Amygdala (tissue), 56 donors: Measurements from ENCODE around the gene KANK4.

Source experiments
- DNase-seq, 56 donors: peaks; one replicate each; lab custom pipeline; 2025; lab: John Stamatoyannopoulos, UW

KANK4 gene

GRCh38 chr1:62213075-62213914 lies 105.9 kb downstream of the KANK4 start:
- DNase-seq: no peak

DNA sequence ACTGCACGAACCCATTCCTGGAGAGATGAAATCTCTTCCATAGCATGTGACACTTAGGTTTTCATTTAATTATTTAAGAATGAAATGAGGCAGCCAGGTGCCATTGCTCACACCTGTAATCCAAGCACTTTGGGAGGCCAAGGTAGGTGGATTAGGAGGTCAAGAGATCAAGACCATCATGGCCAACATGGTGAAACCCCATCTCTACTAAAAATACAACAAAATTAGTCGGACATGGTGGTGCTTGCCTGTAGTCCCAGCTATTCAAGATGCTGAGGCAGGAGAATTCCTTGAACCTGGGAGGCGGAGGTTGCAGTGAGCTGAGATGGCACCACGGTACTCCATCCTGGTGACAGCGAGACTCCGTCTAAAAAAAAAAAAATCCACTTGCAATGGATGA lies 106.8 kb downstream of the KANK4 start:
- no peak for DNase-seq

DNA sequence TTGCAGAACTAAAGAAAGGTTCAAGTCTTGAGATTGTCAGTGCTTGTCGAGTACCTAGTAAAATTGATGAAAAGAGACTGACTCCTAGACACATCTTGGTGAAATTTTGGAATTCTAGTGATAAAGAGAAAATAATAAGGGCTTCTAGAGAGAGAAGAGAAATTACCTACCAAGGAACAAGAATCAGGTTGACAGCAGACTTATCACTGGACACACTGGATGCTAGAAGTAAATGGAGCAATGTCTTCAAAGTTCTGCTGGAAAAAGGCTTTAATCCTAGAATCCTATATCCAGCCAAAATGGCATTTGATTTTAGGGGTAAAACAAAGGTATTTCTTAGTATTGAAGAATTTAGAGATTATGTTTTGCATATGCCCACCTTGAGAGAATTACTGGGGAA lies 108.3 kb downstream of the KANK4 start:
- DNase-seq: no peak

DNA sequence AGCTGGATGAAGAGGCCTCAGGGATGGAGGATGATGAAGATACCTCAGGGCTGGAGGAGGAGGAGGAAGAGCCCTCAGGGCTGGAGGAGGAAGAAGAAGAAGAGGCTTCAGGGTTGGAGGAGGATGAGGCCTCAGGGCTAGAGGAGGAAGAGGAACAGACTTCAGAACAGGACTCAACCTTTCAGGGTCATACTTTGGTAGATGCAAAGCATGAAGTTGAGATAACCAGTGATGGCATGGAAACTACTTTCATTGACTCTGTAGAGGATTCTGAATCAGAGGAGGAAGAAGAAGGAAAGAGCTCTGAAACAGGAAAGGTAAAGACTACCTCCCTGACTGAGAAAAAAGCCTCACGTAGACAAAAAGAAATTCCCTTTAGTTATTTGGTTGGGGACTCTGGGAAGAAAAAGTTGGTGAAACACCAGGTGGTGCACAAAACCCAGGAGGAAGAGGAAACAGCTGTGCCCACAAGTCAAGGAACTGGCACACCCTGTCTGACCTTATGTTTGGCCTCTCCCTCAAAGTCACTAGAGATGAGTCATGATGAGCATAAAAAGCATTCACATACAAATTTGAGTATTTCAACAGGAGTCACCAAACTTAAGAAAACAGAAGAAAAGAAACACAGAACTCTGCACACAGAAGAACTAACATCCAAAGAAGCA lies 109.2 kb downstream of the KANK4 start:
- DNase-seq: no peak

GRCh38 chr1:62208970-62209369 lies 110.3 kb downstream of the KANK4 start:
- no peak for DNase-seq

- no peak for DNase-seq
Measured at GRCh38 chr1:62208087-62208486, 111.1 kb downstream of the KANK4 start.

DNA sequence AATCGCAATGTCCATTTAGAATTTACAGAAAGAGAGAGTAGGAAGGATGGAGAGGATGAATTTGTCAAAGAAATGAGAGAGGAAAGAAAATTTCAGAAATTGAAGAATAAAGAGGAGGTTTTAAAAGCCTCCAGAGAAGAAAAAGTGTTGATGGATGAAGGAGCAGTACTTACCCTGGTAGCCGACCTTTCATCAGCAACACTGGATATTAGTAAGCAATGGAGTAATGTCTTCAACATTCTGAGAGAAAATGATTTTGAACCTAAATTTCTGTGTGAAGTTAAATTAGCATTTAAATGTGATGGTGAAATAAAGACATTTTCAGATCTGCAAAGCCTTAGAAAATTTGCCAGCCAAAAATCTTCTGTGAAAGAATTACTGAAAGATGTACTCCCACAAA lies 112.0 kb downstream of the KANK4 start:
- no peak for DNase-seq

GRCh38 chr1:62198781-62199125 lies 120.5 kb downstream of the KANK4 start:
- DNase-seq: no peak

DNA sequence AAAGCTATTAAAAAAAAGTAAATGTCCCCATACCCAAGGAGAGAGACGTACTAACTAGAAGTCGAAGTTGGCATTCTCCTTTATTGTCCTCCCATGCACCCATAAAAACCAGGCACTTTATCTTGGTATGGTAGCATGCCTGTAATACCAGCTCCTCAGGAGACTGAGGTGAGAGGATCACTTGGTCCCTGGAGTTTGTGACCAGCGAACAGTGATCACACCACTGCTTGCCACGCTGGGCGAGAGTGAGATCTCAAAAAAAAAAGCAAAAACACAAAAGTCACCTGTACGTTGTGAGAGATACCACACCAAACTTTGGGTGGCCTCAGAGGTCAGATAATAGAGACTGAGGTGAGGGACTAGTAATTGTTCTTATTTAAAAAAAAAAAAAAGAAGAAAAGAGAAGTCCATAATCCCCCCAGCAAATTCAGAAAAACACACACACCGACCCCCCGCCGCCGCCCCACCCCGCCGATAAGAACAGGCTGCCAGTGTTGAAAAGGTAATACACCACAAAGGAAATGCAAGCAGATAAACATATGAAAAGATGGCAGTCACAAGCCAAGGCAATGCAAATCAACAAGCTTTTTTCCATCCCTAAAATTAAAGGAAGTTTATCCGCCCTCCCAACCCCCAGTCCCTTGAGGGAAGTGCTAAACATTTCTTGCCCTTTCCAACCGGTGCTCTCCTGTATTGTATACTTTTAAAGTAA lies 121.0 kb downstream of the KANK4 start:
- DNase-seq: no peak

DNA sequence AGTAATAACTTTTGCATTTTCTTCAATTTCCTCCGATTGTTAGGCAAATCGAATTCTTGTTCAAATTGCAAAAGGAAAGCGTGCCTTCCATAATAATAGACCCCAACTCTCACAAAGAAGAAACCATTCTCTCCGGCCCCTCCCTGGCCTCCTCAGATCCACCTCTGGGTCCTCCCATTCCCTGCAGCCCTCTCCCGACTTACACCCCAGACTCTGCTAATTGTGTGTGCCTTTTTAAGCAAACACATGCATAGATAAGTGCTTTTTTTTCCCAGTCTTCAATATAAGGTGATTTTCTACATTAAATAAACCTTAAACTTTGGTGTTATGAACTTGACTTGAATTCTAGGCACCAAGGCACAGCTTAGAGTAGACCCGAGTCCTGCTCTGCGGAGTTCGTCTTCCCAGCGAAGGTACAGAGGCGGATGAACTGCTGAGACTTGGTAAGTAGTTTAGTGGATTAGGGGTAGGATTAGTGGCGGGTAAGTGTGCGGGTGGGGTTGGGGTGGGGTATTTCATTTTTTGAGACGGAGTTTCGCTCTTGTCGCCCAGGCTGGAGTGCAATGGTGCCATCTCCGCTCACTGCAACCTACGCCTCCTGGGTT lies 123.0 kb downstream of the KANK4 start:
- DNase-seq: no peak

GRCh38 chr1:62194651-62195544 lies 124.3 kb downstream of the KANK4 start, which contains the start of gene L1TD1:
Gene L1TD1 (plus strand): TSS chr1:62194849. CDS start chr1:62206629, 11,780 bp downstream.
- no peak for DNase-seq

DNA sequence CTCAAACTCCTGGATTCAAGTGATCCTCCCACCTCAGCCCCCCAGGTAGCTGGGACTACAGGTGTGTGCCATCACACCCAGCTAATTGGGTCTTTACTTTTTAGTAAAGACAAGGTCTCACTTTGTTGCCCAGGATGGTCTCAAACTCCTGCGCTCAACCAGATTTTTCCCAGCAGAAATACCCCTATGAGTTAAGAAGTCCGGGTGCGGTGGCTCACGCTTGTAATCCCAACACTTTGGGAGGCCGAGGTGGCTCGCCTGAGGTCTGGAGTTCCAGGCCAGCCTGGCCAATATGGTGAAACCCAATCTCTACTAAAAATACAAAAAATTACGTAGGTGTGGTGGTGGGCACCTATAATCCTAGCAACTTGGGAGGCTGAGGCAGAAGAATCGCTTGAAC lies 131.1 kb downstream of the KANK4 start:
- no peak for DNase-seq

GRCh38 chr1:62187548-62187947 lies 131.7 kb downstream of the KANK4 start:
- no peak for DNase-seq
